HG03095 (cell line): ENCODE results near the gene PRKAG2.
A peak's percentile ranks its signal among the peaks of the same experiment; 100 is the strongest.
"Not testable (repeated sequence)": the region's sequence is repeated elsewhere in the genome, so short reads cannot be mapped to it uniquely, and the experiment has no call there.

Experiments used
- ATAC-seq: cut with Tn5 transposase; IDR thresholded peaks from one replicate; pipeline ENCODE4 v1.9.1; 2021; ENCODE audit warnings: moderate library complexity; ENCODE audit not compliant: unreplicated experiment

Gene PRKAG2

DNA sequence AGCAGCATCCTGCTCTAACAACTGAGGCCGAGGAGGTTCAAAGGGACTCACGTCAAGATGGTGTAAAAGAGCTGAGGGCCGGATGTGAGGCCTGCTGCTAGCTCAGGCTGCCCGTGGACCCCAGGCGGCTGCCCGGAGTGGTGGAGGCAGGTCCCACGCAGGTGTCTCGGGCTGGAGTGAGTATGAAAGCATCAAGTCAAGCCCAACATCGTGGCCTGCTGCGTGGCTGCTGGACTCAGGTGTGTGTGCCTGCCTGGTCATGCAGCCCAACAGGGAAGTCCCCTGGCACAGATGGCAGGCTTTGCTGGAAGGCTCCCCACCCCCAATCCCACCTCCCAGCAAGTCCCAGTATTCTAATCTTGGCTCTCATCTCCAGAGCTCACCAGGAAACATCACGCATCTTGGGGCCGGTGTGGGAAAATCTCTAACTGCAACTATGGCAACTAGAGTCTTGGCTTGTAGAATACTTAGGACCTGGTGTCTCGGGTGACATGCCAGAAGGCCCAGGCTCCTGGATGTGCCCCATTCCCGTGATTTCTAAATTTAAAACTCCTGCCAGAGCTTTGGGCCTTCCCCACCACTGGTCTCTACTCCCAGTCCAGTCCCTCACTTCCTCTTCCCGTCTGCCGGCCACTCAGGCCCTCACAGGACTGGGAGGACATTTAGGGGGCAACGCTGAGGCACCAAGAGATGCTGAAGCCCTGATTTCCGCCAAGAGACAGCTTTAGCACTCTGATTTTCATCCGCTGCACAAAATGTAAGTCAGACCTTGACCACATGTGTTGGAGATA, 85.9 kb downstream of the PRKAG2 start:
- no peak for ATAC-seq

DNA sequence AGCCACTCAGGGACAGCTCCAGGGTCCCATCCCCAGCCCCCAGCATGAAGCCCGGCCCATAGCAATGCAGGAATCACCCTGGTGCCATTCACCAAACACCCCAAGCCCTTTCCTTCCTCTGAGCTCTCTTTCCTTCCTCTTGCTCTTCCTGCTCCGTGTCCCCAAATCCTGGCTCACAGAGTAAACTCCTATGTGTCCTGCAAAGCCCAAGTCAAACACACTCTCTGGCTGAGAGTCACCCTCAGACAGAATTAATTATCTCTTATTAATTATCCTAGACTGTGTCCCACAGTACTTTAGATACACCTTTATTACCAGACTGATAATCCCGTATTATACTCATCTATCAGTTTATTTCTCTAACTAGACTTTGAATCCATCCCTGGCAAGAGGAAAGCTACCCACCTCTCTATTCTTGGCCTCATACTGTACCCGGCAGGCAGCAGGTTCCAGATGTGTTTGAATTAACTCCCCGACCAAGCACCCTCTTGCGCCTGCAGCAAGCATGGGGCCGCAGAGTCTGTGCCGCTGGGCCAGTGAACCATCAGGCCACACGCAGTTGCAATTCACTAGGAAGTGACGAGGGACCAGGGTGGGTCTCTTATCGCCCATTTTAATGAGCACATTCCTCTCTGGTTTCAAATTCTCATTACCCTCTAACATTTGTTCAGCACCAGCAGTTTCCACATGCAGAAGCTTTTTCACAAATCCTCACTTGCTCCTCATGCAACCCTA, 86.7 kb downstream of the PRKAG2 start:
- ATAC-seq = no peak

DNA sequence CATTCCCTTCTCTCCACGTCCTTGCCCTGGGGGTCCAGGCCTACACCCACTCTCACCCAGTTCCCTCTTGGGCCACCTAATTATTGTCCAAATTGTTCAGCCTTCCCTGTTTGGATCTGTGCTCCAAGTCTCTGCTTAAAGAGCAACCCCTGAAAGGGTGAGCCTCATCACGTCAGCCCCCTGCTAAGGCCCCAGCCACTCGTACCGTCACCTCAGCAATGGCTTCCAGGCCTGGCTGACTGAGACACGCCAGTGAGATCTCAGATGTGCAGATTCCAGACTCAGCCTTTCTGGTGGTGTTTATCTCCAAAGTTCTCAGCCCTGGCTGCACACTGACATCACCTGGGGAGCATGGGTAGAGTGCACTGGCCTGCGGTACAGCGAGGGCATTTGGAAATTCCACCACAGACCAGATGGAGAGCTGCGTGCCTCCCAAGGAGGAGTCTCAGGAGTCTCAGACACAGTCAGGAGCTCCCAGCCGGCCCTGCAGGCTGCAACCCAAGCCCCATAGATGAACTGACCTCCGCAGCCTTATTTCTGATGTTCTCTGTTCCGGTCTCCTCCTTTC, 87.5 kb downstream of the PRKAG2 start:
- no peak for ATAC-seq

DNA sequence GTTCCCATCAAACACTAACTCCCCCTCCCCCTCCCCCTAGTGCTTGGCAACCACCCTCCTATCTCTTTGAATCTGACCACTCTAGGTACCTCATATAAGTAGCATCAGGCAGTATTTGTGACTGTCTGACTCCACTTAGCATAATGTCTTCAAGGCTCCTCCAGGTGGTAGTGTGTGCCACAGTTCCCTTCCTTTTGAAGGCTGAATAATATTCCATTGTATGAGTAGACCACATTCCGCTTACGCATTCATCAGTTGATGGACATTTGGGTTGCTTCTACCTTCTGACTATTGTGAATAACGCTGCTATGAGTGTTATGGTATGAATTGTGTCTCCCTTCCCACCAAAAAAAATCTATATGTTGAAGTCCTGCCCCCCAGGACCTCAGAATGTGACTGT, 89.6 kb downstream of the PRKAG2 start:
- no peak for ATAC-seq

DNA sequence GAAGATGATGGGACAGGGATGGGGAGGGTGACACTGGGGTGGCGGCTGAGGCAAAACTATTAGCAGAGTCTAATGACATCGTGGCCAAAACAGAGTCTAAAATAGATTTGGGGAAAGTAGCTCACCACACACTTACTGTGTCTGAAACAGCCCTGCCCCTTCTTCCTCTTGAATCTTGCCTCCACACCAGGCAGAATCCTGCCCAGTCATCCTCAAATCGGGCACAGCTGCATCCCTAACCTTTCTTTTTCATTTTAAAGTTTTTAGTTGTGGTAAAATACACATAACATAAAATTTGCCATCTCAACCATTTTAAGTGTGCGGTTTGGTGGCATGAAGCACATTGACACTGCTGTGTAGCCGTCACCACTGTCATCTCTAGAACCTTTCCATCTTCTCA, 90.0 kb downstream of the PRKAG2 start:
- ATAC-seq = no peak

- no peak for ATAC-seq
These were observed 90.7 kb downstream of the PRKAG2 start for GRCh38 chr7:151786241-151786640.

DNA sequence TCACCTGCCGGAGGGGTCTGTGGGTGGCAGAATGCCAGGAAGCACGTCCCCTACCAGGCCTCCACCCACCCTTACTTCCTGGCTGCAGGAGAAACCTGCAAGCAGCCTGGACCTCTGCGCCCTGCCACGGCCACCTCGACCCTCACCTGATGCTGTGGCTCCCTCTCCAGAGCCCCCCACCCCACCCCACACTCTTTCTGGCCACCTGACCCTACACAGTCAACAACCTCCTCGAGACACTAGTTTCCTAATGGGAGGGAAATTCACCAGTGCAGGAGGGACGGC, 91.3 kb downstream of the PRKAG2 start:
- no peak for ATAC-seq

DNA sequence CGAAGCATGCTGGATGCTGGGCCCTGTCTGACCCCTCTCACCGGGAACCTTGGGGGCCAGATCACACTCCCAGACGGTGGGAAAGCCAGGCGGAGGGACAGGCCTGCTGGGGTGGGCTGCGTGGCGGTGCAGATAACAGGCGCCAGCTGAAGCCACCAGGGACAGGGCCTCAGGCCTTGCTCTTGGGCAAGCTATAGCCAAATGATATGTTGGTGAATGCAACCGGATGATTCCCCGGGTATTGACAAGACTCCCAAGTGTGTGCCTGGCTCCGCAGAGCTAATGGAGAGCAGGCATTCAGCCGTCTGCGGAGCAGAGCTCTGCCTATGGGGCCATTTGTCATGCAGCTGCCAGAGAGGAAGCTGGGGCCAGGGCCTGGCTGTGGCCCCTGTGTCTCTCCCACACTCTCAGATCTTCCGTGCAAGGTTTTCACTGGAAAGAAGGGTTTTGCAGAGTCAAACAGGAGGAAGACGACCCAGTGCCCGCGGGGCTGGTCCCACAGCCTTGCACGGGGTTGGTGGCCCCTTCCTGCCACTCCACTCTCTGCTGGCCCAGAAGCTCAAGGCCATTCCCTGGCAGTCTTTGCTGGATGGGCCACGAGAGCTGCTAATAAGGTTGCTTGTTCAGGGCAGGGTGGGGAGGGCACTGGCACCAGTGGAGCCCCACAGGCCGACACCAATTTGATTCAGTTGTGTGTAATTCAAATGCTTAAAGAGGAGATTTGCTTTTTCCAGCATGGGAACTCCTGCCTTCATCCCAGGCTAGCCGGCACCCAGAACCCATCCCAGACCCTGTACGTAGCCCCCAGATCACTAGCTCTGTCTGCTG, 91.8 kb downstream of the PRKAG2 start:
- no peak for ATAC-seq

DNA sequence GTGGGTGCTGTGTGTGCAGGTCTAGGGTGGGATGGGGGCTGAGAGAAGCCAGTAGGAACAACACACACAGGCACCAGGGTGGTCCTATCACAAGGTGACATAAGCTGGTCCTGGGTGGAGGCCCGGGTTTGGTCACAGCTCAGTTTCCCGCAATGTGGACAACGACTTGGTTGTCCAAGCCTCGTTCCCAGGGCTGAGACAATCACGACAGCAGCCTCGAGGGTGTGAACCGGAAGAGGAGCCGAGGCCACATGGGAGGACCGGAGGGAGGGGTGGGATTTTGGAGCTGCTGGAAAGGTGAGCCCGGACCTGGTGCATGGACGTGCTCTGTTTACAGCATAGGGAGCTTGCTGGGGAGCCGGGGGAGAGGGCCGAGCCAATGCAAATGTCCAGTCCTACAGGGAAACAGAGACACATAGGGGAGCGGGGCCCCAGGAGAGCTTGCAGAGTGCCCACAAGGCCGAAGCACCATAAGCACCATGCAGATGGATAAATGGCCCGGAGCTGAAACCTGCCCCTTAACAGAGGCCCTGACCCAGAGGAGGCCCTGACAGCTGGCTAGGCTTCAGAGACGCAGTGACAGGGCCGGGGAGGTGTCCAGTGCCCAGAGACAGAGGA, 92.8 kb downstream of the PRKAG2 start:
- no peak for ATAC-seq

DNA sequence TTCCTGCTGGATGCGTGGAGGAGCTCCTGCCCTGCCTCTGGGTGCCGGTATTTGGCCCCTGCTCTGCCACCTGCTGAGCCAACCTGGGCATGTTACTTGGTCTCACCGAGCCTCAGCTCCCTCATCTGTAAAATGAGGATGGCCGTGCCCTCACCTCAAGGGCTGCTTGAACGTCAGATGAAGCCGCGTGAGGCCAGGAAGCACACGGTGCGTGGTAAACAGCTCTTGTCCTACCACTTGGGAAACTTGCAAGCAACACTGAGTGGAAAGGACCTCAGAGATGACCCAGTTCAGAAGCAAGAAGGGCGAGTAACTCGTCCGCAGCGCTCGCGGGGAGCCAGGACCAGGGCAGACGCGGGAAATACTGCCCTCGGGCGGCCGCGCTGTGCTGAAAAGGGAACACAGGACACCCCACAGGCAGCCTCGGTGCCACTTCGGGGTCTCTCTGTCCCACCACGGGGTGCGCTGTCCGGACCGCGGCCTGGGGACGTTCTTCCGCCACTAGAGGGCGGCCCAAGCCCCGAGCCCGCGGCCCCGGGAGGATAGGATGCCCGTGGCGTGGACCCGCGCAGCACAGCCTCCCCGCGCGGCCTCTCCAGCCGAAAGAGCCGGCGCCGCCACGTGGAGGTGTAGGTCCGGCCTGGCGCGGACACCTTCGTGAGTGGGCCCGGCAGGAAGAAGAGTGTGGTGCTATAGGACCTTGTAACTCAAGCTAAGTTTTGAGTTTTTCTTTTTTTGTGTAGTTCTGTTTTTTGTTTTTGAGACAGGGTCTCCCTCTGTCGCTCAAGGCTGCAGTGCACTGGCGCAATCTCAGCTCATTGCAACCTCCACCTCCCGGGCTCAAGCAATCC, 94.1 kb downstream of the PRKAG2 start:
- ATAC-seq = peak; percentile 87

DNA sequence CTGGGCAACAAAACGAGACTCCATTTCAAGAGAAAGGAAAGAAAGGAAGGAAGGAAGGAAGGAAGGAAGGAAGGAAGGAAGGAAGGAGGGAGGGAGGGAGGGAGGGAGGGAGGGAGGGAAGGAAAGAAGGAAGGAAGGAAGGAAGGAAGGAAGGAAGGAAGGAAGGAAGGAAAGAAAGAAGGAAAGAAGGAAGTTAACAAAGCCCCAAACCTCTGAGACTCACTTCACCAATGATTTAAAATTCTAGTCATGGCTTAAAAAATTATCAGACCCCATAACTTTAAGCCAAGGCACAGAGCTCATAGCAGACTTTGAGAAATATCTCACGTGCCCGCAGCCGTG, 94.7 kb downstream of the PRKAG2 start:
- ATAC-seq = not testable (repeated sequence)

DNA sequence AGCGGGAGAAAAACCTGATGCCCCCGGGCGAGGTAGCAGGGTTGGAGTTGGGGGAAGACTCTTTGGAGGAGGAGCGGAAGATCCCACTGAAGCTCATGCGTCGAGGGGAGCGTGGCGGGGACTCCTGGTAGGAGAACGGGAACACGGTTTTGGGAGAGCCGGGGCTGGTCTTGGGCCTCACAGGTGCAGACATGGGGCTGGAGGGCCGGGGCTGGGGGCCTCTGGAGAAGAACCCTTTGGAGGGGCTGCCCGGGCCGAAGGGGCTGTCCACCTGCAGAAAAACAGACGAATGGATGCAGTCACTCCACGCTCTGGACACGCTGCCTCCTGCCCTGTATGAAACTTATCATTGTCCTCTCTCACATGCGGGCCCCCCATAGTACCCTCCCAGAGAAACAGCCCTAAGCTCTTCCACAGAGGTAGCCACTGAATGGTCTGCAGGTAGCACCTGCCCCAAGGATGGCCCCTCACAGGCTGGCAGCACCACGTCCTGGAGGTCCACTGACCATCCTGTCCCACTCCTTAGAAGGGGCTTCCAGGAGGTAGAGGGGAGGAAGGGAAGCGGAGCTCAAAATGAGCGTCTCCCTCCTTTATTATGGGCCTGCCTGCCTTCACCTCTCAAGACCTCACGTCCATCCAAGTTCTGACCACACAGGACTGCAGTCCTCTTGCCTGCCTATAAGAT, 95.6 kb downstream of the PRKAG2 start:
- no peak for ATAC-seq

DNA sequence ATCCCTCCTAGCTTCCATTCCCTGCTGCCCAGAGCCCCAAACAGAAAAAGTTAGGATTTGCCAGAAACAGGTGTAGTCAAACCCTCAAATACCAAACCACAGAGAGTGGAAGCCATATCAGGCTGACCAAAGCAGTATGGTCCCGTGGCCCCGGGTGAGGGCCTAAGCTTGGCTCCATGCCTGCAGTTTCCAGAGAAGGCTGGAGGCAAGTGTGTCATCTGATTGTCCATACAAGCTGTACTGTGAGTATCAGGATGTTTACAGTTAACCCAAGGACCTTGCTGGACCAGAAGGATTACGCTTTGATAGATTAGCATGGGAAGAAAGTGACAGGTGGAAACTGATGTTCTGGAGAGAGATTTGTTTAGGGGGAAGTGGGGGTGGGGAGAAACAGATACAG, 96.3 kb downstream of the PRKAG2 start:
- ATAC-seq = no peak

GRCh38 chr7:151779678-151780077, 97.2 kb downstream of the PRKAG2 start:
- no peak for ATAC-seq

DNA sequence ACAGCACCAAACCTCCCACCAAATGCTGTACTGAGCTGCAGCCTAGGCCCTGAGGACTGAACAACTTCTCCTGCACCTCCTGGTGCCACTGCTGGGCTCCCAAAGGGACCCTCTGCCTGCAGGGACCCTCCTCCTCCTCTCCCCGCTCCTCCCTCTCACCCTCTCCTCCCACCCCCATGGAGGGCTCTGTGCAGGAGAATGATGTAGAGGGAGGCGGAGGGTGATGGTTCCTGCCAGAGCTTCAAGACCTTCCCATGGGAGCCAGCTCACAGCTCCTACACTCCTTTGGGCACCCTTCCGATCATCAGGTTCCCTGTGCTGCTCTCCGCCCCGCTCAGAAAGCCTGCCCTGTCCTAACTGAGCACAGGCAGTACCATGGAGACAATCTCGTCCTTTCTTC, 97.7 kb downstream of the PRKAG2 start:
- ATAC-seq = no peak

DNA sequence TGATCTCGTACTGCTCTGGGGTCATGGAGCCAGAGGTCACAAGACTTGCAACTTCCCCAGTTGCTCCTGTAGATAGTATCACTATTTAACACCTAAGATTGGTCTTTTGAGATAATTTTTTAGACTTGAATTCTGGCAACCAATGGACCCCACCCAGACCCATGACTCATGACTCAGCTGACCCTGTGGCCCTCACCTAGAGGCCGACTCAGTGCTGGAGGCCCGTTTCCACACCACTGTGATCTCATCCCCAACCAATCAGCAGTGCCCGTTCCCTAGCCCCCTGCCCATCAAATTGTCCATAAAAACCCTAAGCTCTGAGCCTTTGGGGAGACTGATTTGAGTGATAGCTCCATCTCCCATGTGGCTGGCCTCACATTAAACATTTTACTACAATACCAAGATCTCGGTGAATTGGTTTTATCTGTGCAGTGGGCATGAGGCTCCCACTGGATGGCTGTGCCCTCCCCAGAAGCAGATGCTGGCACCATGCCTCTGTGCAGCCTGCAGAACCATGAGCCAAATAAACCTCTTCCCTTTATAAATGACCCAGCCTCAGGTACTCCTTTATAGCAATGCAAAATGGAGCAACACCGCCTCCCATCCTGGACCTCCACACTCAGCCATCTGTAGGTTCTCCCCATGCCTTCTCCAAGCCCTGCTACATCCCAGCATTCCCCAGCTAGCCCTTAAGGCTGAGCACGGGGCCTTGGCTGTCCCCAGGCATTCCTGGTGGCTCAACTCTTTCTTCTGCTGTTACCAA, 98.8 kb downstream of the PRKAG2 start:
- ATAC-seq = no peak

GRCh38 chr7:151777495-151777880, 99.4 kb downstream of the PRKAG2 start:
- no peak for ATAC-seq

GRCh38 chr7:151776876-151777494, 99.9 kb downstream of the PRKAG2 start:
- ATAC-seq = no peak

DNA sequence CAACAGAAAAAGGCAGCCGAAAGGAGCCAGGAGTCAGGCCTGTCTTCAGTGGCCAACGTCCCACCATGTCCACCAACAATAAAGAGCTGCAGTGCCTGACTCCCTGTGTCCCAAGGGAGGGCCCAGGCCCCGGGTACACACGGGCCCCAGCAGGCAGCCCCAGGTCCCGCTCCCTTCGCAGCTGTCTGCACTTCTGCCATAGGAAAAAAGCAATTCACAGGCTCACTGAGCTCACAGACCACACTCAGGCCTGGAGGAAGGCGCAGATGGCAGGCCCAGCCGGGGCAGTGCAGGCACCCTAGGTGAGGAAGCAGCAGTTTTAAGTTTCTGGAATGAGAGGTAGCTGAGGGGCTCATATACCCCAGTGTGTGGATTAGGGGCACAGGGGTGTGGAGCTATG, 100.5 kb downstream of the PRKAG2 start:
- ATAC-seq = no peak
